Naive thymus-derived CD4-positive, alpha-beta T cell (primary cell): ENCODE data around the gene CAMTA1. TPM values are rescaled to one million over a fixed set of nuclear protein-coding genes. Genes with fewer than 3 reads are reported as not detected.

Experiments used
- ATAC-seq: fragments of 150-1000 bp; cut with Tn5 transposase; 2 replicates; pipeline ENCODE4 v1.10.0; 2021; ENCODE audit warnings: mild to moderate bottlenecking, moderate library complexity
- CTCF ChIA-PET: fragments of 350-600 bp; sonication (Branson Sonifier 250); formaldehyde crosslinking; loops from one replicate; lab custom pipeline; 2021; ENCODE audit warnings: antibody characterized with exemption; lab: Charles Lee
- POLR2A ChIA-PET: fragments of 350-600 bp; sonication (Branson Sonifier 250); formaldehyde crosslinking; loops from one replicate; lab custom pipeline; 2021; ENCODE audit warnings: antibody characterized with exemption, inconsistent platforms; lab: Charles Lee
- DNase-seq, 9 donors: peaks; one replicate each; pipeline versions ENCODE4 v3.0.0 to v3.0.0-alpha.2; 2020 to 2022; ENCODE audit warnings: mixed read lengths in 1 of 9
- H3K27ac ChIP-seq: one replicate; pipeline ENCODE4 v1.7.0; 2013; ENCODE audit warnings: mild to moderate bottlenecking, low read depth, low read length, moderate library complexity
- H3K27me3 ChIP-seq, 2 donors: one replicate each; pipeline ENCODE4 v1.7.0; 2013; ENCODE audit warnings: low read length in 2 of 2, mild to moderate bottlenecking in 2 of 2, moderate library complexity in 2 of 2; ENCODE audit not compliant: control insufficient read depth in 2 of 2, insufficient read depth in 2 of 2
- H3K36me3 ChIP-seq, 3 experiments: 1 replicate in 2 of 3; 2 replicates in 1 of 3; pipeline ENCODE4 v1.7.0; 2013; ENCODE audit warnings: low read length in 3 of 3, mild to moderate bottlenecking in 3 of 3, moderate library complexity in 1 of 3; ENCODE audit not compliant: insufficient read depth in 3 of 3, control insufficient read depth in 2 of 3
- H3K4me1 ChIP-seq, 2 donors: one replicate each; pipeline ENCODE4 v1.7.0; 2013; ENCODE audit warnings: low read length in 2 of 2, mild to moderate bottlenecking in 2 of 2, moderate library complexity in 1 of 2; ENCODE audit not compliant: control insufficient read depth in 2 of 2, insufficient read depth in 2 of 2
- H3K4me3 ChIP-seq: 2 replicates; pipeline ENCODE4 v1.7.0; 2013; ENCODE audit warnings: mild to moderate bottlenecking, low read length
- H3K9me3 ChIP-seq, 3 experiments: 1 replicate in 2 of 3; 2 replicates in 1 of 3; pipeline ENCODE4 v1.7.0; 2013; ENCODE audit warnings: low read length in 3 of 3; ENCODE audit not compliant: control insufficient read depth in 2 of 3
- H3K27ac Mint-ChIP-seq, 9 donors: one replicate each; pipeline ENCODE4 v1.8.0; 2020 to 2022; ENCODE audit warnings: mixed read lengths in 9 of 9, mild to moderate bottlenecking in 8 of 9, moderate library complexity in 5 of 9, inconsistent platforms in 2 of 9
- H3K27me3 Mint-ChIP-seq, 5 donors: one replicate each; pipeline ENCODE4 v1.8.0; 2021 to 2022; ENCODE audit warnings: mixed read lengths in 5 of 5, mild to moderate bottlenecking in 1 of 5
- H3K36me3 Mint-ChIP-seq, 5 donors: one replicate each; pipeline ENCODE4 v1.8.0; 2020 to 2022; ENCODE audit warnings: mixed read lengths in 5 of 5, mild to moderate bottlenecking in 3 of 5, inconsistent platforms in 1 of 5
- H3K4me1 Mint-ChIP-seq, 7 donors: one replicate each; pipeline ENCODE4 v1.8.0; 2020 to 2022; ENCODE audit warnings: mixed read lengths in 7 of 7, mild to moderate bottlenecking in 3 of 7, inconsistent platforms in 1 of 7
- H3K4me3 Mint-ChIP-seq, 10 donors: one replicate each; pipeline ENCODE4 v1.8.0; 2020 to 2022; ENCODE audit warnings: mild to moderate bottlenecking in 10 of 10, mixed read lengths in 10 of 10, moderate library complexity in 6 of 10, inconsistent platforms in 2 of 10
- H3K9me3 Mint-ChIP-seq, 11 donors: one replicate each; pipeline ENCODE4 v1.8.0; 2020 to 2022; ENCODE audit warnings: mixed read lengths in 11 of 11, mild to moderate bottlenecking in 4 of 11, inconsistent platforms in 1 of 11, moderate library complexity in 1 of 11
- intact Hi-C, 2 donors: fragments of 100-400 bp; cut with micrococcal nuclease; formaldehyde crosslinking; loops; one replicate each; pipeline ENCODE4 v1.15.1; 2023
- polyA plus RNA-seq, 2 donors: library from polyadenylated mRNA; unstranded; fragments of 300-500 nt; fragmentation: Illumina TruSeq; gene quantifications; one replicate each; pipeline ENCODE4 v1.2.3, GENCODE V29; 2021
- total RNA-seq, 6 experiments: library from RNA in 5 of 6; stranded (reverse) in 5 of 6; gene quantifications; 1 replicate in 5 of 6; 2 replicates in 1 of 6; pipeline ENCODE4 v1.2.3 and lab custom pipeline; 2021 to 2026

CAMTA1 gene
- total and polyA plus RNA-seq, 7 experiments from 2014 or later, result 38.1 to 68.6 (median 42.6) TPM

DNA sequence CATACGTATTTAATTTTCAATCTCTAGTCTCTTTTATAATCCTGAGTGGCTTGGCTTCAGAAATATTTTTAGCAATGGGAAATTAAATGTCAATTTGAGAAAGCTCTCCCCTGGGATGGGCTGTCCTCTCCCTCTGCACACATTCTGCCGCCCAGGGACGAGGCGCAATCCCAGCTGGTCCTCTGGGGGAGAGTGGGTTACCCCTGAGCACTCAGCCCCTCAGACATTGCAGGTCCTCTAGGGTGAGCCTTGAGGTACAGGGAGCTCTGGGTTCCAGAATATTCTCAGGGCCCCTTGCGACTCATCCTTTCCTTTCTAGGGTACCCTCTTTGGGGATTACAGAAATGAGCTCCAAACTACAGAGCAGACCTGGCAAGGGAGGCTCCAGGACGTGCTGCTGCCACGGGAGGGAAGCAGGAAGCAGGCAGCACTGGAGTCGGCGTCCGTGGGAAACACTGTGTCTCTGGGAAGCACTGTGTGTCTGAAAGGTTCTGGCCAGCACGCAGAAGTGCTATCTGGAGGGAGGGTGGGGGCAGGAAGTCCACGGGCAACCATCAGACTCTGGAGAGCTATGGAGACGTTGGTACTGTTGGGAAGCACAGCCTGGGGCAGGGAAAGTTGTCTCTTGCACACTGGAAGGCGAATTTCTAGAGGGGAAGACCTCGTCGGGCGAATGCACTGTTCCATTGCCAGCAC lies 642.5 kb downstream of the CAMTA1 start:
- DNase-seq (peak in 1 of 9 donors; percentile 3), ATAC-seq (no peak)
- H3K27me3 ChIP-seq, result no peaks in the 10 kb centered on the region
- Mint-ChIP-seq H3K36me3 (no peaks in the 10 kb centered on the region), H3K27ac (no peak overlapping the region), H3K9me3 (peaks cover 0 to 4% (median 0%) of the 10 kb centered on the region in 11 donors), H3K27me3 (peaks cover 0 to 6% (median 0%) of the 10 kb centered on the region in 5 donors), H3K4me1 (peaks cover 0 to 3% (median 0%) of the 10 kb centered on the region in 7 donors), H3K4me3 (no peak overlapping the region)
- H3K27ac ChIP-seq, result no peak overlapping the region
- H3K4me1 ChIP-seq, result no peaks in the 10 kb centered on the region
- H3K36me3 ChIP-seq, result no peaks in the 10 kb centered on the region
- no peak overlapping the region for H3K4me3 ChIP-seq
- no peaks in the 10 kb centered on the region for H3K9me3 ChIP-seq
- intact Hi-C loops, result no loop called here
- POLR2A ChIA-PET, result no interaction called here
- CTCF ChIA-PET, result no interaction called here

GRCh38 chr1:7429290-7429689 lies 644.0 kb downstream of the CAMTA1 start:
- Mint-ChIP-seq H3K27ac (no peak overlapping the region), H3K4me1 (no peaks in the 10 kb centered on the region), H3K9me3 (peaks cover 0 to 8% (median 0%) of the 10 kb centered on the region in 11 donors), H3K4me3 (no peak overlapping the region), H3K27me3 (peaks cover 0 to 10% (median 0%) of the 10 kb centered on the region in 5 donors), H3K36me3 (no peaks in the 10 kb centered on the region)
- Histone ChIP-seq H3K4me3 (no peak overlapping the region), H3K4me1 (no peaks in the 10 kb centered on the region), H3K27me3 (no peaks in the 10 kb centered on the region), H3K36me3 (no peaks in the 10 kb centered on the region), H3K27ac (no peak overlapping the region), H3K9me3 (peaks cover 0 to 5% (median 0%) of the 10 kb centered on the region in 3 experiments)
- no peak for DNase-seq
- no peak for ATAC-seq
- ChIA-PET POLR2A (no interaction called here), CTCF (no interaction called here)
- intact Hi-C loops, result no loop called here

- no peaks in the 10 kb centered on the region for H3K27me3 ChIP-seq
- peaks cover 0 to 8% (median 0%) of the 10 kb centered on the region in 11 donors for H3K9me3 Mint-ChIP-seq
- H3K27ac Mint-ChIP-seq, result no peak overlapping the region
- H3K36me3 ChIP-seq, result no peaks in the 10 kb centered on the region
- no peaks in the 10 kb centered on the region for H3K4me1 Mint-ChIP-seq
- no peak overlapping the region for H3K4me3 Mint-ChIP-seq
- ATAC-seq (no peak), DNase-seq (no peak)
- peaks cover 0 to 11% (median 0%) of the 10 kb centered on the region in 5 donors for H3K27me3 Mint-ChIP-seq
- ChIA-PET CTCF (no interaction called here), POLR2A (no interaction called here)
- H3K4me3 ChIP-seq, result no peak overlapping the region
- H3K4me1 ChIP-seq, result no peaks in the 10 kb centered on the region
- peaks cover 0 to 6% (median 0%) of the 10 kb centered on the region in 3 experiments for H3K9me3 ChIP-seq
- no peaks in the 10 kb centered on the region for H3K36me3 Mint-ChIP-seq
- intact Hi-C loops, result no loop called here
- no peak overlapping the region for H3K27ac ChIP-seq
These were observed 644.9 kb downstream of the CAMTA1 start for GRCh38 chr1:7430047-7430608.

DNA sequence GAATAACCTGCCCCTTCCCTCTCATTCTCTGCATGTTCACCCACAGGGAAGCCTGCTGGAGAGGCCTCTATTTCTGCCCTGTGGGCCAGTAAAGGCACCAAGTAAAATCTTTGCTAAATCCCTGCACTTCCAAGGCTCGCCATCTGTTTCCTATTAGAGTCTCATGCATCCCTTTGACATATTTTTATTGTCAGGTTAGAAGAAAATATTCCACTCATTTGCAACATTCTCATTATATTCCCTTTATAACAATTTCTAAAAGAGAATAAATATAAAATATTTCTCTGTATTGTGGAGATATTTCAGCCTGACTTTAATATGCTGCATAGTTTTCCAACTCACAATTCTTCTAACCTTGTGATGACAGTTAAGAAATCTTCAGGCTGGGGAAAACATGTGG lies 645.4 kb downstream of the CAMTA1 start:
- no peaks in the 10 kb centered on the region for H3K36me3 Mint-ChIP-seq
- peaks cover 0 to 8% (median 0%) of the 10 kb centered on the region in 11 donors for H3K9me3 Mint-ChIP-seq
- H3K4me3 Mint-ChIP-seq, result no peak overlapping the region
- H3K27ac Mint-ChIP-seq, result no peak overlapping the region
- DNase-seq, result peak in 1 of 9 donors; percentile 4
- intact Hi-C loops, result no loop called here
- CTCF ChIA-PET, result no interaction called here
- ATAC-seq, result no peak
- no peaks in the 10 kb centered on the region for H3K36me3 ChIP-seq
- no peaks in the 10 kb centered on the region for H3K4me1 Mint-ChIP-seq
- no peaks in the 10 kb centered on the region for H3K27me3 ChIP-seq
- POLR2A ChIA-PET, result no interaction called here
- no peak overlapping the region for H3K27ac ChIP-seq
- no peak overlapping the region for H3K4me3 ChIP-seq
- peaks cover 0 to 11% (median 0%) of the 10 kb centered on the region in 5 donors for H3K27me3 Mint-ChIP-seq
- H3K4me1 ChIP-seq, result no peaks in the 10 kb centered on the region
- peaks cover 0 to 6% (median 0%) of the 10 kb centered on the region in 3 experiments for H3K9me3 ChIP-seq

GRCh38 chr1:7432102-7432899 lies 647.0 kb downstream of the CAMTA1 start:
- Mint-ChIP-seq H3K4me1 (no peaks in the 10 kb centered on the region), H3K36me3 (no peaks in the 10 kb centered on the region), H3K27ac (no peak overlapping the region), H3K9me3 (peaks cover 0 to 8% (median 0%) of the 10 kb centered on the region in 11 donors), H3K27me3 (peaks cover 0 to 15% (median 0%) of the 10 kb centered on the region in 5 donors), H3K4me3 (no peak overlapping the region)
- DNase-seq (peak in 1 of 9 donors; percentile 2), ATAC-seq (no peak)
- H3K36me3 ChIP-seq, result no peaks in the 10 kb centered on the region
- no peaks in the 10 kb centered on the region for H3K27me3 ChIP-seq
- H3K4me1 ChIP-seq, result no peaks in the 10 kb centered on the region
- intact Hi-C loops, result no loop called here
- no peak overlapping the region for H3K27ac ChIP-seq
- CTCF ChIA-PET, result no interaction called here
- H3K9me3 ChIP-seq, result peaks cover 0 to 6% (median 0%) of the 10 kb centered on the region in 3 experiments
- H3K4me3 ChIP-seq, result no peak overlapping the region
- POLR2A ChIA-PET, result no interaction called here

GRCh38 chr1:7432900-7433380 lies 647.7 kb downstream of the CAMTA1 start:
- Histone ChIP-seq H3K36me3 (no peaks in the 10 kb centered on the region), H3K27ac (no peak overlapping the region), H3K9me3 (peaks cover 0 to 6% (median 0%) of the 10 kb centered on the region in 3 experiments), H3K4me3 (no peak overlapping the region), H3K27me3 (no peaks in the 10 kb centered on the region), H3K4me1 (no peaks in the 10 kb centered on the region)
- H3K4me1 Mint-ChIP-seq, result no peaks in the 10 kb centered on the region
- intact Hi-C loops, result no loop called here
- ChIA-PET CTCF (no interaction called here), POLR2A (no interaction called here)
- peak in 1 of 9 donors; percentile 0 for DNase-seq
- peaks cover 0 to 8% (median 0%) of the 10 kb centered on the region in 11 donors for H3K9me3 Mint-ChIP-seq
- H3K27ac Mint-ChIP-seq, result no peak overlapping the region
- no peak overlapping the region for H3K4me3 Mint-ChIP-seq
- no peak for ATAC-seq
- H3K27me3 Mint-ChIP-seq, result peaks cover 0 to 15% (median 0%) of the 10 kb centered on the region in 5 donors
- H3K36me3 Mint-ChIP-seq, result no peaks in the 10 kb centered on the region
